ENCODE data around the gene TKT.

GRCh38 chr3:53195066-53195450 is 60.8 kb downstream of the TKT start:
- TF ChIP-seq EP300 (IDR thresholded peaks at IDR 0.05), result no peak
- TF ChIP-seq CTCF (IDR thresholded peaks at IDR 0.05), result no peak

Measured in ovary (tissue), 3 donors.